G401.6 (cell line): ENCODE results near the gene CRYBG1.

ENCODE experiments used
- FAIRE-seq: peaks from 2 replicates; lab custom pipeline; 2012; peaks lifted over from hg19 to GRCh38; lab: Jason Lieb, UNC

The CRYBG1 gene, protein sequence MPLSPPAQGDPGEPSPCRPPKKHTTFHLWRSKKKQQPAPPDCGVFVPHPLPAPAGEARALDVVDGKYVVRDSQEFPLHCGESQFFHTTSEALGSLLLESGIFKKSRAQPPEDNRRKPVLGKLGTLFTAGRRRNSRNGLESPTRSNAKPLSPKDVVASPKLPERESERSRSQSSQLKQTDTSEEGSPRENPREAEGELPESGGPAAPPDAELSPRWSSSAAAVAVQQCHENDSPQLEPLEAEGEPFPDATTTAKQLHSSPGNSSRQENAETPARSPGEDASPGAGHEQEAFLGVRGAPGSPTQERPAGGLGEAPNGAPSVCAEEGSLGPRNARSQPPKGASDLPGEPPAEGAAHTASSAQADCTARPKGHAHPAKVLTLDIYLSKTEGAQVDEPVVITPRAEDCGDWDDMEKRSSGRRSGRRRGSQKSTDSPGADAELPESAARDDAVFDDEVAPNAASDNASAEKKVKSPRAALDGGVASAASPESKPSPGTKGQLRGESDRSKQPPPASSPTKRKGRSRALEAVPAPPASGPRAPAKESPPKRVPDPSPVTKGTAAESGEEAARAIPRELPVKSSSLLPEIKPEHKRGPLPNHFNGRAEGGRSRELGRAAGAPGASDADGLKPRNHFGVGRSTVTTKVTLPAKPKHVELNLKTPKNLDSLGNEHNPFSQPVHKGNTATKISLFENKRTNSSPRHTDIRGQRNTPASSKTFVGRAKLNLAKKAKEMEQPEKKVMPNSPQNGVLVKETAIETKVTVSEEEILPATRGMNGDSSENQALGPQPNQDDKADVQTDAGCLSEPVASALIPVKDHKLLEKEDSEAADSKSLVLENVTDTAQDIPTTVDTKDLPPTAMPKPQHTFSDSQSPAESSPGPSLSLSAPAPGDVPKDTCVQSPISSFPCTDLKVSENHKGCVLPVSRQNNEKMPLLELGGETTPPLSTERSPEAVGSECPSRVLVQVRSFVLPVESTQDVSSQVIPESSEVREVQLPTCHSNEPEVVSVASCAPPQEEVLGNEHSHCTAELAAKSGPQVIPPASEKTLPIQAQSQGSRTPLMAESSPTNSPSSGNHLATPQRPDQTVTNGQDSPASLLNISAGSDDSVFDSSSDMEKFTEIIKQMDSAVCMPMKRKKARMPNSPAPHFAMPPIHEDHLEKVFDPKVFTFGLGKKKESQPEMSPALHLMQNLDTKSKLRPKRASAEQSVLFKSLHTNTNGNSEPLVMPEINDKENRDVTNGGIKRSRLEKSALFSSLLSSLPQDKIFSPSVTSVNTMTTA (N-terminal part only)

DNA sequence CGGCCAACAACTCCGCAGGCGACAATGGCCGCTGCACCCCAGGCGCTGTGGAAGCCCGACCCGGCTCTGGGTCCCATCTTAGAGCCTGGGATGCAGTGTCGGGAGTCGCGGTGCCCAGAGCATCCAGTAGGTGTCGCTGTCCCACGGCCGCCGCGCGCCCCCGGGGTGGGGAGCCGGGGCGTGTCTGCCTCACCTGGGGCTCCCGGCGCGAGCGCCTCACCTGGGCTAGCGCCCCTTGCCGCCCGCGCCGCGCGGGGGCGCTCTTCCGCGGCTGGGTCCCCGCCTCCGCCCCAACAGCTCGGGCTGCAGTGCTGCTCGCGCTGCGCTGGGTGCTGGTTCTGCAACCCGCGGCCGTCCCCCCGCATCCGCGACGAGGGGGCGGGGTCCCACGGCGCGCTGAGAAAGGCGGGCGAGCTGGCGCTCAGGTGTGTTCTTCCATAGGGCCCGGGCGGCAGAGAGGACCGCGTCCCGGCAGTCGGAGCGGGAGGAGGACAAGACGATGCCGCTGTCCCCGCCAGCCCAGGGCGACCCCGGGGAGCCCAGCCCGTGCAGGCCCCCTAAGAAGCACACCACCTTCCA, at the start of gene CRYBG1:
Gene CRYBG1 (plus strand): TSS at position 308 of the 579 bp plus-strand sequence. CDS start 192 bp downstream, at position 500.
- no peak for FAIRE-seq

- FAIRE-seq, result no peak
Observed at GRCh38 chr6:106315765-106316374, 44.6 kb upstream of the CRYBG1 start.

DNA sequence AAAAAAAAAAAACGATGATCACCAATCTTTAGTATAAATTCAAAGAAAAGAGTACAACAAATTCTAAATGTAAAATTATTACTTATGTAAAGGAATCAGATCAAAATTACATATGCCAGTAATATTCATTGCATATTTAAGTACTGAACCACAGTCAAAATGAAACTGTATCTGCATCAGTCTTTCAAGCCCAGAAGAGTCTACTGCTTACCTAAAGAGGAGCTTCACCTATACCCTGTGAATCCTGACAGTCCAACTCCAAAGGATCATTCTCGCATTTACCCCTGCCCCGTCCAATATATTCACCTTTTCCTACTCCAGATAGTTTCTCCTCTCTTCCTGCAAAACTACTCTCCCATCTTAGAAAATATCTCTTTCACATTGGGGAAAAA, 44.1 kb upstream of the CRYBG1 start:
- peak; percentile 37 for FAIRE-seq

DNA sequence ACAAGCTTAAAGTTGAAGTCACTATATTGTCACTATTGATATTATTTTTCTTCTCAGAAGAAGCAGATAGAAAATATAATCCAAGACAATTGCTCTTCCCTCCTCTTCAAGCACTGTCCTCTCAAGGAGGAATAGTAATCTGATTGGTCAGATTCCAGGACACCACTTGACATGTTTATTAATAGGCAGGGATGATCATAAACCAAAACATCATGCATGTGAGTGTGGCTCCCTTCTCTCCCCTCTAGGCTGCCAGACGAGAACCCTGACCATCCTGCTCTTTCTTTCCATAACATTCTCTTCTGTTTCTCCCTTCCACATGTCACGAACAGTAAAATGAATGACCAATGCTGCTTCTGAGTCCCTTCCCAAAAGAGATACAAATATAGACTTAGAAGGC, 42.5 kb upstream of the CRYBG1 start:
- no peak for FAIRE-seq

- FAIRE-seq, result peak; percentile 63
Observed at GRCh38 chr6:106318851-106319250, 41.7 kb upstream of the CRYBG1 start.

- no peak for FAIRE-seq
Observed at GRCh38 chr6:106321940-106322339, 38.6 kb upstream of the CRYBG1 start.

DNA sequence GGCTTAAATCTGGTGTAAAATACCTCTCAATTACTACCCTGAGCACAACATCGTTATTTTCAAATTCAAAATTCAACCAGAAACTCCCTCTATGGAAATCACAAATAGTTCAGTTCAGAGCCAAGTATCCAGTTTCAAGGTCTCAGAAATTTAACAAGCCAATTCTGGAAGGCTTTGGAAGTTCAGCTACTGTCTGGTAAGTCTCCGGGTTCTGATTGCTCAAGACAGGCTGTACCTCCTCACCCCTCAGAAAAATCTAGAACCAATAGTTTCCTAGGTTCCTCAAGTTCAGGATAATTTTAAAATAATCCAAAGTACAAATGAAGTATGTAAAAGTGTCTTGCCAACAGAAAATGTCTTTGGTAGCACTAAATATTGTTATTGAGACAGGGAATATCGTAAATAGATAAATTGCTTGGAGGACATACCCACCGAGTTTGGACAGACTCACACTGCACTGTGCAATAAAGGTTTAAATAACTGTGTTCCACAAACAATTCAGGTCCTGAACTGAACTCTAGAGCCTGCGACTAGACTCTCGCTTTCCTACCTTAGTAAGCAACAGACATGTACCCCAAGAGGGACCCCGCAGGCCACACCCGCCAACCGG, 35.7 kb upstream of the CRYBG1 start:
- no peak for FAIRE-seq

DNA sequence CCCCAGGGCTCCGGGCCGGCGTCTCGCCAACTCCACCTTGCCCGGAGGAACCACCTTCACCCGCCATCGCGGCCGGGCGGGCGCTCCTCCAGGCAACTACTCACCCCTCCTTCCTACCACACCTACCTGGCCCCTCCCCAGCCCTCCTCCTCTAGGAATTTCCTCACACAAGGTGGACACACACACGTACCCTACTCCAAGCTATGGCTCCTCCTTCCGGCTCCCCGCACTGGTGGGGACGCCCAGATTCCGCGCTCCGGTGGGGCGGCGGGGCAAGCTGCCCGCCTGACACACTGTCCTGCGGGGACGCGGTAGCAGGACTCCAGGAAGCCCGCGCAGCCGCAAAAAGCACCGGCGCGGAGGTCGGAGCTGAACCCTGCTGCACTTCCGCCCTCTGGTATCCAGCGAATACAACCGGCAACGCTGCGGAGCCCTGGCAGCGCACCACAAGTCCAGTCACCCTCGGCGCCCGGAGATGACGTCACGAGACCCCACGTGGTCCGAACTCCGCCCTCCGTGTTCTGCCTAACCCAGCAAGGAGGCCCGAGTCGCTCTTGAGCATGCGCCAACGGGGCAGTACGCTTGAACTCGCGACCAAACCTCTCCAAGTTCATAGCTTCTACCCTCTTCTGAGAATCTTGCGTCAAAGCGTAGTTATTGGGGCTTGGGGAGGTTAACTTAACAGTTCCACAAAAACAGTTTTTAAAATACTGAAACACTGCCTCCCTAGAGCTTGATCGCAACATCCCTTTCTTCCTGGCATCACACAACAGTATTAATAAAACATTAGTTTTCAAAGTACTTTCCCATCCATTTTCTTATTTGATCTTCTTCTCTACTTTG, 35.0 kb upstream of the CRYBG1 start, which contains the start of gene ATG5:
Gene ATG5 (minus strand): TSS at position 425 of the 843 bp plus-strand sequence. CDS start 9,552 bp downstream, outside the sequence.
- peak; percentile 96 for FAIRE-seq

DNA sequence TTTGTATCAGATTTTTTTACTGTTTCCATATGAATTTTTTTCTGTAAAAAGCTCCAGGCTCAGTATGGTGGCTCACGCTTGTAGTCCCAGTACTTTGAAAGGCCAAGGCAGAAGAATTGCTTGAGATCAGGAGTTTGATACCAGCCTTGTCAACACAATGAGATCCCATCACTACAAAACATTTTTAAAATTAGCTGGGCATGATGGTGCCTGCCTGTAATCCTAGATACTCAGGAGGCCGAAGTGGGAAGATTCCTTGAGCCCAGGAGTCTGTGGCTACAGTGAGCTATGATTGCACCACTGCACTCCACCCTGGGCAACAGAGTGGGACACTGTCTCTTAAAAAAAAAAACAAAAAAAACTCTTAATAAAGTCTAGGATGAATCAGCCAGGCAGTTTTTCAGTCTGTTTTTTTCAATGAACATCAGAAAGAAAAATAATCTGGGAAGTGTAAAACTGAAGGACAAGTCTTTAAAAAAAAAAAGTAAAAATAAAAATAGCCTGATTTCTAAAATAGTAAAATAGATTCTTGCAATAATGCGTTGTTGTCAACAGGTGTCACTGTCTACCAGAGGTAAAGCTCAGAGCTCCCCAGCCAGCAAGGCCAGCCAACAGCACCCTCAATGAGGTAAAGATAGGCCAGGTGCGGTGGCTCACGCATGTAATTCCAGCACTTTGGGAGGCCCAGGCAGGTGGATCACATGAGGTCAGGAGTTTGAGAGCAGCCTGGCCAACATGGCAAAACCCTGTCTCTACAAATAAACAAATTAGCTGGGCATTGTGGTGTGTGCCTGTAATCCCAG, 25.7 kb upstream of the CRYBG1 start:
- peak; percentile 92 for FAIRE-seq

DNA sequence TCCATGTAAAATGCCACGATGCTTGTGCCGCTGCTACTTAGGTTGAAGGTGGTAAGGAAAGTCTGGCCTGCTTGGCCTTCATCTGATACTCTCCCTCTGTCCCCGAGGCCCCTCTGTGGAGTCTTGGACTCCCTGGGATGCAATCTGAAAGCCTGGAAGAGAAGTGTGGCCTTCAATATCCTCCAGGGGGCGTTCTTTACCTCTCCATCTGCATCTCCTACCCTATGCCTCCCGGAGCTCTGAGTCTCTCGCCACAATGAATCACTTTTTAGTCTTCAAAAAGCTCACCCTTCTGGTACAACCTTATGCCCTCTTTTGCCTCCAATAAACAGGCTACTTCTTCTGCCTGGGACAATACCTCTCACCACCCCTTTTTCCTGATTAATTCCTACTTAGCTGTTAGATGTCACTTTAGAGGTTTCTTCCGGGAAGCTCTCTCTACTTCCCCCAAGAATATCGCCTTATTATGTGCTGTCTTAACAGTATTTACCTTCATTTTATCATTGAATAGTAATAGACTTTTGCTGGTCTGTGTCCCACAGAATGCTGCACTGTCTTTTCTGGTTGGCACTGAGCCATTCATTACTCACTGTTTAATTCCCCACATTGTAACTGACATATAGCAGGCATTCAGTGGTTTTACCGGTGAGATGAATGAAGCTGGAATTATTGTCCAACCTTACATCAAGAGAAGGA, 21.0 kb upstream of the CRYBG1 start:
- peak; percentile 17 for FAIRE-seq

GRCh38 chr6:106347219-106347618, 13.3 kb upstream of the CRYBG1 start:
- no peak for FAIRE-seq

DNA sequence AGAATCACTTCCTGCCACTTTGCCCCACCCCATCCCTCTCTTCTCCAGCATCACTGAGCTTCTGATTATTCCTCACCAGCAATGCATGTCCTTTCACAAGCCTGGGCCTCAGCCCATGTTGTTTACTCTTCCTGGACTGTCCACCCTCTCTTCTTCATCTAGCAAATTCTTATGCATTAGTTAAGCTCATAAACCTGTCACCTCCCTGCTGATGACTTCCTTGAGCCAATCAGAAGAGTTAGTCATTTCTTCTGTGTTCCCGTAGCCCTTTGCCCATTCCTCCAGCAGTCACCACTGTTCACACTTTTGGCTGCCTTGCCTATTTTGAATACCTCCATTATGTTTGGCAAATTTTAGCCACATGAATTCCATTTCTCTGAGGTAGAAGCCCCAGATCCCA, 4.1 kb upstream of the CRYBG1 start:
- no peak for FAIRE-seq

DNA sequence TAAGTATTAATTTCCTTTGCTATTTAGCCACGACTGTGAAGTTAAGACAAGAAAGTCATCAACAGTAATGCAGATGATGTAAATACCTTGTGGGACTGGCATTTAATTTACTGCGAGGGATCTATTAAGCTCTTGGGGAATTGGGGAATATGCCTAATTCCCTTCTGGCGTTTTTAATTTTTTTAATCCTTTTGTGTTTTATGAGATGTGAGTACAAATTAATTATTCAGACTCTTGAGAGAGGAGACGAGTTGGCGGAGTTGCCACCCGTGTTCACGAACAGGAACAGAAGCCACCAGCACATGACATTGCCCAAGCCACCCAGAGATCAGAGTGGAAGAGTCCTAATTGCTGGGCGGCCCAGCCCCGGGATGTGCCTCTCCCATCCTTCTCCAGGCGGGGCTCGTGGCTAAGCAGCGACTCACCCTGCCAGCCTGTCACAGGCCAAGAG, 533 bp upstream of the CRYBG1 start:
- FAIRE-seq, result no peak

GRCh38 chr6:106360989-106361430, 493 bp downstream of the CRYBG1 start:
- no peak for FAIRE-seq

GRCh38 chr6:106363401-106364138, 3.1 kb downstream of the CRYBG1 start:
- no peak for FAIRE-seq

- no peak for FAIRE-seq
Observed at GRCh38 chr6:106369739-106370138, 9.2 kb downstream of the CRYBG1 start.

- no peak for FAIRE-seq
Observed at GRCh38 chr6:106370639-106371038, 10.1 kb downstream of the CRYBG1 start.
